Bronchial epithelial cell (primary cell): ENCODE results near the gene PHPT1. TPM values are rescaled to one million over a fixed set of nuclear protein-coding genes. Genes with fewer than 3 reads are reported as not detected.
A peak's percentile ranks its signal among the peaks of the same experiment; 100 is the strongest.

Source experiments
- DNase-seq: peaks from one replicate; pipeline ENCODE4 v3.0.0-alpha.2; 2010; ENCODE audit warnings: low read depth
- FAIRE-seq: peaks from 2 replicates; lab custom pipeline; 2011; peaks lifted over from hg19 to GRCh38; lab: Jason Lieb, UNC
- H3K27me3 ChIP-seq: 2 replicates; pipeline ENCODE4 v1.5.1; 2011; ENCODE audit warnings: low read length; ENCODE audit not compliant: control insufficient read depth, insufficient read depth
- H3K36me3 ChIP-seq: 2 replicates; pipeline ENCODE4 v1.5.1; 2011; ENCODE audit warnings: low read length; ENCODE audit not compliant: control insufficient read depth, insufficient read depth
- H3K4me3 ChIP-seq: 2 replicates; pipeline ENCODE4 v1.5.1; 2011; ENCODE audit warnings: mild to moderate bottlenecking, low read depth, low read length, control low read depth
- CTCF ChIP-seq: IDR thresholded peaks from 2 replicates; pipeline ENCODE4 v1.5.1; 2011; ENCODE audit warnings: mild to moderate bottlenecking, moderate library complexity, low read length, control low read depth, inconsistent platforms; ENCODE audit not compliant: insufficient read depth, severe bottlenecking
- total RNA-seq: library from RNA; depleted of rRNA; stranded (reverse); fragments of >200 nt; gene quantifications from 2 replicates; pipeline ENCODE4 v1.2.1, GENCODE V29; 2014

PHPT1 gene
- total RNA-seq, 1 donor from 2014 or later, result 57.9 TPM

- no peak for DNase-seq
- H3K36me3 ChIP-seq, result peaks cover 4% of the 10 kb centered on the region
- TF ChIP-seq CTCF, result no peak
- H3K4me3 ChIP-seq, result peak overlapping the region; percentile 93
- no peak for FAIRE-seq
- H3K27me3 ChIP-seq, result no peaks in the 10 kb centered on the region
Observed at GRCh38 chr9:136886610-136887597, 37.7 kb downstream of the PHPT1 start.

GRCh38 chr9:136888454-136888853 lies 39.2 kb downstream of the PHPT1 start:
- FAIRE-seq (no peak), DNase-seq (no peak)
- Histone ChIP-seq H3K27me3 (no peaks in the 10 kb centered on the region), H3K36me3 (peaks cover 7% of the 10 kb centered on the region), H3K4me3 (no peak overlapping the region)
- no peak for TF ChIP-seq CTCF

- no peak for DNase-seq
- no peak overlapping the region for H3K4me3 ChIP-seq
- no peak for FAIRE-seq
- H3K27me3 ChIP-seq, result no peaks in the 10 kb centered on the region
- peaks cover 7% of the 10 kb centered on the region for H3K36me3 ChIP-seq
- no peak for TF ChIP-seq CTCF
Observed at GRCh38 chr9:136889858-136890257, 40.6 kb downstream of the PHPT1 start.

GRCh38 chr9:136890661-136891060 lies 41.5 kb downstream of the PHPT1 start:
- FAIRE-seq (no peak), DNase-seq (no peak)
- Histone ChIP-seq H3K36me3 (peaks cover 7% of the 10 kb centered on the region), H3K27me3 (no peaks in the 10 kb centered on the region), H3K4me3 (no peak overlapping the region)
- TF ChIP-seq CTCF, result no peak

- DNase-seq (no peak), FAIRE-seq (no peak)
- no peaks in the 10 kb centered on the region for H3K27me3 ChIP-seq
- H3K36me3 ChIP-seq, result peaks cover 11% of the 10 kb centered on the region
- no peak for TF ChIP-seq CTCF
- H3K4me3 ChIP-seq, result no peak overlapping the region
Observed at GRCh38 chr9:136896027-136896426, 46.8 kb downstream of the PHPT1 start.
